ENCODE results near the gene SSTR3.
"Not testable (repeated sequence)": the region's sequence is repeated elsewhere in the genome, so short reads cannot be mapped to it uniquely, and the experiment has no call there.

SSTR3 gene

GRCh38 chr22:37212174-37212906 lies at the start of gene SSTR3:
SSTR3 (minus strand) TSS chr22:37212477; CDS start chr22:37207803, 4,674 bp downstream.
- DNase-seq (ENCODE audit: low read depth), result no peak

DNA sequence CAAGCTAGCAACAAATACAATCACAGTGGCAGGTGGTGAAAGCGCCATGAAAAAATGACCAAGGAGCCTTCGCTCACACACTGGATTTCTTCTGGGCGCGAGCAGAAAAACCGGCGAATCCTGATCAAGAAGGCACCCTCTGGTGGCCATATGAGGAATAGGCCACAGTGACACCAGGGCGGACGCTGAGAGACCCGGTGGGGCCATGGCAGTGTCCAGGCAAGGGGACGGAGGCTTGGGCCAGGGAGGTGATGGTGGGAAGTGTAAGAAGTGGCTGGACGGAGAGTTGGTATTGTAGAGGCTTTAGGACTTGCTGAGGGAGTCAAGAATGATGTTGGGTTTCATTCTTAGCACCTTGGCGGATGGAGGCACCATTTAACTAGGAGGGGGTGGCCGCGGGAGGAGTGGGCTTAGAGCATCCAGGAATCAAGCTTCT lies 48.6 kb upstream of the SSTR3 start:
- DNase-seq (ENCODE audit: low read depth), result peak; percentile 34

DNA sequence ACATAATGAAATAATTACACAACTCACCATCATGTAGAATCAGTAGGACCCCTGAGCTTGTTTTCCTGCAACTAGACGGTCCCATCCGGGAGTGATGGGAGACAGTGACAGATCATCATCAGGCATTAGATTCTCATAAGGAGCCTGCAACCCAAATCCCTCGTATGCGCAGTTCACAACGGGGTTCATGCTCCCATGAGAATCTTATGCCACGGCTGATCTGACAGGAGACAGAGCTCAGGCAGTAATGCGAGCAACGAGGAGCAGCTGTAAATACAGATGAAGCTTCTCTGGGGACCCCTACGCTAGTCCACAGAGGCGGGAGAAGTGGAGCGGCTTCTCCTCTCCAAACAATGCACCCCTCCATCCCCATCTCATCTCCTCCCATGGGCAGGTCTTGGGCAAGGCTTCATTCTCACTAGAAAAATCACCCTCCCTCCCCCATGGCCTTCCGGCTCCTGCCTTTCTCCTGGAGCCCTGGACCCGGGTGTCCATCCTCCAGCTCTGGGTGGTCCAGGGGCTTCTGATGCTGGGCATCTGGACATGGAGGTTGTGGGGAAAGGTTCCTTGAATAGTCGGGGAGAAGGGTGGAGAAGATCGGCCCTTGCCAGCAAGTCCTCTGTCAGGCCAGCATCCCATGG lies 48.0 kb upstream of the SSTR3 start:
- DNase-seq (ENCODE audit: low read depth), result no peak

GRCh38 chr22:37259540-37260029 lies 47.3 kb upstream of the SSTR3 start:
- DNase-seq (ENCODE audit: low read depth), result no peak

DNA sequence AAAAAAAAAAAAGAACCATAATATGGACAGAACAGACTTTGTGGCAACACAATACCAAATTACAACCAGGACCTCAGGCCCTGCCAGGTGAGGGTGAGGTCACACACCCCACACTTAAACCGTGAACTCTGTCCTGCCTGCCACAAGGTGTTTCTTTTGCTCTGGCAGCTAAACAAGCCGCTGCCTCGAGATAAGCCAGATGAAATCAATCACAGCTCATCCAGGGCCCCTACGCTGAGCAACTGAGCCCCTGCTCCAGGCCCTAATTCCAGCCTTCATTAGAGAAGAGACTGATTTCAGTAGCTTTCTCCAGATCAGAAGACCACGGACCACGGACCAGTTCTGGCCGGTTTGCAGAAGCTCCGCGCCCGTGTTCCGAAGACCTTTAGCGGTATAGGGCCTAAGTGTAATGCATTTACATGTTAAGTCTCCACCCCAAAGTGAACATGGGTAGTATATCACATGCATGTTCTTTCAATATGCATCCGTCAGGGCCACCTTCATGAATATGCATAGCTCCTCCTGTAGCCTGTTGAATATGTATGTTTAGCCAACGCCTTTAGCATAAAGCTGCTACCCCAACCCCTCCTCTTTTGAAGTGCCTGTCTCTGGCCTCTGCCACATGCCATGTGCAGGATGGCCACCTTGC lies 46.6 kb upstream of the SSTR3 start:
- no peak for DNase-seq (ENCODE audit: low read depth)

DNA sequence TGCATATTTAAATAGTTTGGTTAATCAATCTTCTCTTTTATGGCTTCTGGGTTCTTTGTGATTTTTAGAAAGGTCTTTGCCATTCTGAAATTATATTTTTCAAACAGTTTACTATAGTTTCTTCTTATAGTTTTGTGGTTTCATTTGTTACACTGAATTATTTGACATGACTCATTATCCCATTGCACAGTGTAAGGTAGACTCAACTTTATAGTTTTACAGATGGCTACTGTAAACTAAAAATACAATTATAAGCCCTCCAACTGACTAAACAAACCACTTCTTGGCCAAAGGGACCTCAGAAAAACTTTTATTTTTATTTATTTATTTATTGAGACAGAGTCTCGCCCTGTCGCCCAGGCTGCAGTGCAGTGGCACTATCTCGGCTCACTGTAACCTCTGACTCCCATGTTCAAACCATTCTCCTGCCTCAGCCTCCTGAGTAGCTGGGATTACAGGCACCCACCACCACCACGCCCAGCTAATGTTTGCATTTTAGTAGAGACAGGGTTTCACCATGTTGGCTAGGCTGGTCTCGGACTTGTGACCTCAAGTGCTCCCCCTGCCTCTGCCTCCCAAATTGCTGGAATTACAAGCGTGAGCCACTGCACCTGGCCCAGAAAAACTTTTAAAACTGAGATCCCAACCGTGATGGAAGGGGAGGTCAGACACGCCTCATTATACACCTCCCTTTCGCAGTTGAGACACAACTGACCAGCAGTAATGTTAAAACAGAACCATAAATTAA lies 45.9 kb upstream of the SSTR3 start:
- DNase-seq (ENCODE audit: low read depth), result no peak

DNA sequence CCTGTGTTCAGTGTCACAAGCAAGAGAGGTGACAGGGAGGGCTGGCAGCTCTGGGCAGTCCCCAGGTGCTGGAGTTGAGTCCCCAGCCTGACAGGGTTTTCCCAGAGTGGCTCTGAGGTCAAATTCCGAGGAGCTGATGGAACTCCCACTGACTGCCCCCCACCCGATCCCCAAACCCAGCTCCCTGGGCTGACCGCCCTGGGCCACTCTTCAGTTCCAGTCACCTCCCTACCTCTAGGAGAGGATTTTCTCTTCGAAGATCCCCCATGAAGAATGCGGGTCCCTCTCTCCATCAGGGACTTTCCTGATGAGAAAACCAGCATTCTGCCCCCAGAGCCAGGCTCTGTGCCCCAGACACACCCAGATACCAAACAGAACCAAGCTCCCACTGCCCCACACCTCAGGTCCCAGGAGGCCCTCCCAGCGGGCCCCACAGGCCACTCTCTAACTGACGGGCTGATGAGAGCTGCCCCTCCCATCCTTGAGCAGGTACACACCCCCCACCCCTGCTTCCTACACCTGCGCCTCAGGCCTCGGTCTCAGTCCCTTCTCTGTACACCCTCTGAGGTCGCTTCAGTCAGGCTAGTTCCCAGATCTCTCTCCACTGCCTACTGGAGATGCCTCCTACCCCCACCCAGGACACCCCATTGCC lies 43.9 kb upstream of the SSTR3 start:
- DNase-seq (ENCODE audit: low read depth), result no peak

- no peak for DNase-seq (ENCODE audit: low read depth)
Measured at GRCh38 chr22:37255558-37256006, 43.3 kb upstream of the SSTR3 start.

- no peak for DNase-seq (ENCODE audit: low read depth)
Measured at GRCh38 chr22:37254867-37255233, 42.6 kb upstream of the SSTR3 start.

DNA sequence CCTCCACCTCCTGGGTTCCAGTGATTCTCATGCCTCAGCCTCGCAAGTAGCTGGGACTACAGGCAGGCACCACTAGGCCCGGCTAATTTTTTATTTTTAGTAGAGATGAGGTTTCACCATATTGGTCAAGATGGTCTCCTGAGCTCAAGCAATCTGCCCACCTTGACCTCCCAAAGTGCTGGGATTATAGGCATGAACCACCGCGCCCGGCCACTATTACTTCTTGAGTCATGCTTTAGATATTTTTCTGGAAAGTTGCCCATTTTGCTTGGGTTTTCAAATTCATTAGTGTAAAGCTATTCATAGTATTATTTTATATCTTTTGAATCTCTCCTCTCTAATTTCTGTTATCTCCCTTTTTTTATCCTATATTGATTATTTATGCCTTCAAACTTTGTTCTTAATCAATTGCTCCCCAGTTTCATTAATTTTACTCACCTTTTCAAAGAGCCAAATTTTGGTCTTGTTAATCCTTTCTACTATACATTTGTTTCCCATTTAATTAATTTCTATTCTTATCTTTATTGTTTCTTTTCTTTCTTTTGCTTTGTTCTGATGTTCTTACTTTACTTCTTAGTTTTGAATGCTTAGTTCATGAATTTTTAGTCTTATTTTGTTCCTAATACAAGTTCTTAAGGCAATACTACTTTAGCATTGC lies 42.1 kb upstream of the SSTR3 start:
- no peak for DNase-seq (ENCODE audit: low read depth)

DNA sequence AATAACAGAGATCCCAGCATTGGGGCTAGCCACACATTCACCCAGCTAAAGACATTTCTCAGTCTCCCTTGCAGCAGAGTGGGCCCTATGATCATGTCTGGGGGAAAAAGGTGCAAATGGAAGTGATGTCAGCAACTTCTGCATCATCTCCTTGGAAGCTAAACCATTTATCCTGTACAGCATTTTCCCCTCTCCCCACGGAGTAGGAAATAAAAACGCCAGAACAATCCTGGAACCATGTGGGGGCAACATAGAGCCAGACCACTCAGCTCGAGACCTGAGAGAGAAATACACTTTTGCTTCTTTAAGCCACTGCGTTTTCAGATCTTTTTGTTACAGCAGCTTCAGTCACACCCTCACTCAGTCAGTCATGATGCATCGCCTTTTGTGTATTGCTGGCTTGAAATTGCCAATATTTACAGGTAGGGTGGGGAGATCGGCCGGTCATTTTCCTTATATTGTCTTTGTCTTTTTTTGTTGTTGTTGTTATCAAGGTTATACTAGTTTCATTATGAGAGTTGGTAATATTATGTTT lies 40.9 kb upstream of the SSTR3 start:
- DNase-seq (ENCODE audit: low read depth), result no peak

- DNase-seq (ENCODE audit: low read depth), result not testable (repeated sequence)
Measured at GRCh38 chr22:37251836-37252235, 39.6 kb upstream of the SSTR3 start.

DNA sequence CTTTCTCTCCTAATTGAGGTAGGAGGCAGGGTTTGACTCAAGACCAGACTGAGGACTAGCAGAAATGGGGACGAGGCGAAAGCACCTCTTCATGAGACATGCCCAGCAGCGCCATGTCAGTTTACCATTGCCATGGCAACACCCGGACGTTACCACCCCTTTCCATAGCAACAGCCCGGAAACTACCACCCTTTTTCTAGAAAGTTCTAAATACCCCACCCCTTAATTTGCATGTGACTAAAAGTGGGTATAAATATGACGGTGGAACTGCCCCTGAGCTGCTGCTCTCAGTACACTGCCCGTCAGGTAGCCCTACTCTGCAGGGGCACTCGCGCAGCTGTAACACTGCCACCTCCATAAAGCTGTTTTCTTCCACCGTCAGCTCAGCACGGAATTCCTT lies 37.7 kb upstream of the SSTR3 start:
- DNase-seq (ENCODE audit: low read depth), result no peak

DNA sequence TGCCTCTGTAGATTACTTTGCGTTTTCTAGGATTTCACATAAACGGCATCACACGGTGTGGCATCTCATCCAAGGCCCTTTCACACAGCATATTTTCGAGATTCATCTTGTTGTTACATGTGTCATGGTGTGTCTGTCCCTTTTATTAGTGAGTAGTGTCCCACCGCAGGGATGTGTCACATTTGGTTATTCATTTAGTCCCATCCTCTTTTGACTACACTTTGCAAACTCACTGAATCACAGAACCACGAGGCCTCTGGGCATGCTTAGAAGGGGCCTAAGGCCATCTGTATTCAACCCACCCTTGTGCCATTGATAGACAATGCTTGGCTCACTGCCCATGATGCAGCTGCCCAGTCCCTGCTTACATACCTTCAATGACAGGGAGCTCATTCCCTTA lies 36.0 kb upstream of the SSTR3 start:
- no peak for DNase-seq (ENCODE audit: low read depth)

DNA sequence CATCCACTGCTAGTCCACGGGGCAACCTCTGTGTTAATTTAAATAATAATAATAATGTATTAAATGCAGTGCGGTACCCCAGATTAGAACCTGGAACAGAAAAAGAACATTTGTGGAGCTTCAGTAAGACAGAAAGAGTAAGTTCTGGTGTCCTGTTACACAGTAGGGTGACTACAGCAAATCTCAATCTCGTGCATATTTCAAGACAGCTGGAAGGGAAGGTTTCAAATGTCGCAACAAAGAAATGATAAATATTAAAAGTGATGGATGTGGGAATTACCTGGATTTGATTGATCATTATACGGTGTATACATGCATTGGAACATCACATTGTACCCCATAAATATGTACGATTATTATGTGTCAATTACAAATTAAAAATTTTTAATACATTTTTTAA lies 33.5 kb upstream of the SSTR3 start:
- DNase-seq (ENCODE audit: low read depth), result no peak

- no peak for DNase-seq (ENCODE audit: low read depth)
Measured at GRCh38 chr22:37244922-37245722, 32.8 kb upstream of the SSTR3 start.

DNA sequence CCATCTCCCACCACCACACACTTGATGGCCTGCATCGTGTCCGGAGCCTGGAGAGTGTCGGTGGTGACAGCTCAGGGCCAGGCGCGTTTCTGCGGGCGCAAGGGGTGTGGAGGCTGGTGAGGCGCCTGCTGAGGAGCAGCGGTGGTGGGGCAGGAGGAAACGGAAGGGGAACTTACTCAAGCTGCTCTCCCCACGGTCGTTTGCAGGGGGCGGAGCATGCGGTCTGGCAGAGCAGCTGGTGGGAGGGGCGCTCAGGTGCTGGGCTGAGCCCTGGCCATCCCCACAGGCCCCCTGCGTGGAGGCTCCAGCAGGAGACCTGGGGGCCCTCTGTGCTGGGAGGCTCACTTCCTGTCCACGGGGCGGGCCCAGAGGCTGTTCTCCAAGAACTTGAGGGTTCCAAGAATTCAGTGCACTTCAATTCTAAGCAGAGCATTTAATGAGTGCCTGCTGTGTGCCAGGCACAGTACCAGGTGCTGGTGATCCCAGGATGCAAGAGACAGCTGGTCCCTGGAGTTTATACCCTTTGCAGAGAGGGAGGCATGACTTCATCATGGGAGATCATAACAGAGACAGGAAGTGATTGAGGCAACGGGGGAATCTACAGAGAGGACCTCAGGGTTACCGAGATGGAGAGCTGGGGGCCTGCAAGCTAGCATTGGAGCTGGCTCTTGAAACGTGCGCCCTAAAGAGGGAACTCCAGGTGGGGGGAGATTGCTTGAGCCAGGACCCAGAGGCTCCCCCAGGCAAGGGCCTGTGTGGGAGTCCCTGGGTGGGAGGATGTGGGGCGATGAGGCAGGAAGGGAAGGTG lies 32.0 kb upstream of the SSTR3 start, which contains the start of gene RAC2:
Gene RAC2, minus strand, starts transcription at position 156 of the 808 bp plus-strand sequence. Its CDS starts 121 bp downstream, at position 35.
- peak; percentile 85 for DNase-seq (ENCODE audit: low read depth)

- DNase-seq (ENCODE audit: low read depth), result no peak
Measured at GRCh38 chr22:37243402-37244113, 31.3 kb upstream of the SSTR3 start.
